Erythroblast (primary cell): ENCODE data around the gene EEFSEC.

ENCODE experiments used
- GATA1 ChIP-seq: IDR thresholded peaks from 2 replicates; pipeline ENCODE4 v1.6.1; 2011; ENCODE audit warnings: low read depth, mild to moderate bottlenecking, control low read depth, low read length, moderate library complexity
- POLR2A ChIP-seq: IDR thresholded peaks from 2 replicates; pipeline ENCODE4 v1.6.1; 2011; ENCODE audit warnings: mild to moderate bottlenecking, low read length

DNA sequence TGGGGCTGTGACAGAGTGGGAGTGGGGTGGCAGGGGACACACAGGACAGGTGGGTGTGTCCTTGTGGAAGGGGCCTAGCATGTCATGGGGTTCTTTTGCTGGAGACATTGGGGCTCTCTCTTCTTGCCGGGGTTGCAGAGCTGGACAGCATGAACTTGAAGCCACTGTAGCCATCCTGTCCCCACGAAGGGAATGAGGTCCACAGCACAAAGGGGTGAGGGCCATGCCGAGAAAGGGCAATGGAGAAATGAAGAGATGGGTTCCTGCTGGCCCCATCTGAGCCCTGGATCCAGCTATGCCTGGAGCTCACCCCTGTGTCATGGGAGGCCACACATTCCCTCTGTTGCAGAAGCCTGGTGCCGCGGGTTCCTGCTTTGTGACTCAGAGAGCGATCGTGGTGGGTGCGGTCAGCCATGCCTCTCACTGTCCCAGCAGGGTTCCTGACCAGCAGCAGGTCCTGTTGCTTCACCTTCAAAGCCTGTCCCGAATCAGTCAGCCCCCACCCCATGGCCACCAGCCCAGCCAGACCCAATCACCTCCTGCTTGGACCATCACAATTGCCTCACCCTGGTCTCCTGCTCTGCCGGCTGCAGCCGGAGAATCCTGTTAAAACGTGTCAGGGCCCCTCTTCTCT lies 263.4 kb downstream of the EEFSEC start:
- TF ChIP-seq POLR2A (peak; percentile 31), GATA1 (no peak)
